D721Med (cell line): ENCODE measurements around the gene COL5A1.

Source experiments
- DNase-seq: peaks from one replicate; pipeline ENCODE4 v3.0.0; 2011; ENCODE audit warnings: low spot score; ENCODE audit not compliant: insufficient read length
- FAIRE-seq: peaks from 2 replicates; lab custom pipeline; 2011; peaks lifted over from hg19 to GRCh38; lab: Jason Lieb, UNC
- TF ChIP-seq, protein P1 (sequence below): IDR thresholded peaks from 2 replicates; pipeline ENCODE4 v1.5.1; 2012; ENCODE audit warnings: mild to moderate bottlenecking, control low read depth; ENCODE audit not compliant: insufficient read depth; ENCODE audit errors: missing control alignments

Gene COL5A1

GRCh38 chr9:134597041-134597913, 44.3 kb upstream of the COL5A1 start:
- no peak for FAIRE-seq
- TF ChIP-seq, protein P1, sequence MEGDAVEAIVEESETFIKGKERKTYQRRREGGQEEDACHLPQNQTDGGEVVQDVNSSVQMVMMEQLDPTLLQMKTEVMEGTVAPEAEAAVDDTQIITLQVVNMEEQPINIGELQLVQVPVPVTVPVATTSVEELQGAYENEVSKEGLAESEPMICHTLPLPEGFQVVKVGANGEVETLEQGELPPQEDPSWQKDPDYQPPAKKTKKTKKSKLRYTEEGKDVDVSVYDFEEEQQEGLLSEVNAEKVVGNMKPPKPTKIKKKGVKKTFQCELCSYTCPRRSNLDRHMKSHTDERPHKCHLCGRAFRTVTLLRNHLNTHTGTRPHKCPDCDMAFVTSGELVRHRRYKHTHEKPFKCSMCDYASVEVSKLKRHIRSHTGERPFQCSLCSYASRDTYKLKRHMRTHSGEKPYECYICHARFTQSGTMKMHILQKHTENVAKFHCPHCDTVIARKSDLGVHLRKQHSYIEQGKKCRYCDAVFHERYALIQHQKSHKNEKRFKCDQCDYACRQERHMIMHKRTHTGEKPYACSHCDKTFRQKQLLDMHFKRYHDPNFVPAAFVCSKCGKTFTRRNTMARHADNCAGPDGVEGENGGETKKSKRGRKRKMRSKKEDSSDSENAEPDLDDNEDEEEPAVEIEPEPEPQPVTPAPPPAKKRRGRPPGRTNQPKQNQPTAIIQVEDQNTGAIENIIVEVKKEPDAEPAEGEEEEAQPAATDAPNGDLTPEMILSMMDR, result no peak
- no peak for DNase-seq

GRCh38 chr9:134597957-134598883, 43.4 kb upstream of the COL5A1 start:
- FAIRE-seq, result no peak
- TF ChIP-seq, protein P1, result no peak

DNA sequence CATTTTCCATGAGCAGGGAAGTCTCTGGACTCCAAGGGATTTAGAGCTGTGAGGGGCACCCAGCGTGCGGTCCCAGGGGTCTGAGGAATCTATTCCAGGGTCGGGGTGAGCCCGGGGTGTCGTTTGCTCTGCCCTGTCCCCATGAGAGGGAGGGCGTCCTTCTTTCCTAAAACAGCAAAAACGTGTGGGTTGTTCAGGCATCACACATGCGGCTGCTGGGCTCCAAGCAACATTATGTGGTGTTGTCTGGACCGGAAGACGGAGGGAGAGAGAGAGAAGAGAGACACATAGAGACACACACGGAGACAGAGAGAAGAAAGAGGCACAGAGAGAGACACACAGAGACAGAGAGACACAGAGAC, 42.7 kb upstream of the COL5A1 start:
- FAIRE-seq, result no peak
- DNase-seq, result no peak
- TF ChIP-seq, protein P1, result no peak

More at GRCh38 chr9:134597957-134598883, 43.4 kb upstream of the COL5A1 start:
- DNase-seq, result no peak

- DNase-seq (no peak), FAIRE-seq (no peak)
- TF ChIP-seq, protein P1, result no peak
Observed at GRCh38 chr9:134600371-134600770, 41.2 kb upstream of the COL5A1 start.

GRCh38 chr9:134600836-134601638, 40.6 kb upstream of the COL5A1 start:
- TF ChIP-seq, protein P1, result no peak
- DNase-seq, result no peak
- no peak for FAIRE-seq

DNA sequence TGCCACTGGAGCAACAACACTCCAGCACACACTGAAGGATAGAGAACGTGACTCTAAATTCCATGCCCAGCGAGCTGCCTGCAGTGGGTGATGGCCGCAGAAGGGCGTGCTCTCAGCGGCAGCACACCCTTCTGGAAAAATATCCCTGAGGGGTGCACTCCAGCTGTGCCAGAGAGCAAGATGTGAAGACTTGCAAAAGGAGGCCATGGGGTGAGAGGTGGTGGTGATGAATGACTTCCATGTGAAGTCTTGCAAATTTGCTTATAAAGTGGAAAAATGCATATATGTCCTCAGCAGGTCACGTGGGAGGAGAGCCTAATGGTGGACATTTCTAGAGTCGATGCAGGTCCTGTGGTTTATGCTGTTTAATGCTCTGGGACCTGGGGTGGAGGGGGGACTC, 39.8 kb upstream of the COL5A1 start:
- FAIRE-seq (no peak), DNase-seq (no peak)

More for the DNA sequence above, 39.8 kb upstream of the COL5A1 start:
- TF ChIP-seq, protein P1, result no peak
